GM19023 (cell line): ENCODE results near the gene SNTB2.

ENCODE experiments used
- ATAC-seq: cut with Tn5 transposase; IDR thresholded peaks from one replicate; pipeline ENCODE4 v1.9.1; 2021; ENCODE audit warnings: mild to moderate bottlenecking, moderate library complexity; ENCODE audit not compliant: unreplicated experiment

SNTB2 gene

GRCh38 chr16:69315486-69316311 lies 128.7 kb downstream of the SNTB2 start:
- ATAC-seq = no peak

DNA sequence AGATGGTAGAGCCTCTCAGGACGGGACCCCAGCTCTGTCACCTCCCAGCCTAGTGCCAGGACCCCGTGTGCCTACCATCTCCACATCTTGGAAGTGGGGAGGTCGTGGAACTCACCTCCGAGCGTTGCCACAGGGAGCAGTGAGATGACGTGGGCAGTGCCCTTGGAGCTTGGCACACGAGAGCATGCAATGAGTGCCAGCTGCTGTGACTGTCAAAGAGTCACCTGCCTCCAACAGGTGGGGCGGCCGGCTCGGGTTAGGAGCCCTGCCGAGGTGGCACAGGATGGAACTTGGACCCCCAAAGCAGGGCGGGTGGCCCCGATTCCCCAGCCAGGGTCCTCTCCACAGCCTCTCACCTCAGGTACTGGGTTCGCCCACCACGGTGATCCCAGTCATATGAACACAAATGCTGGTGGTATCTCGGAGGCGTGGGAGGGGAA lies 129.7 kb downstream of the SNTB2 start:
- ATAC-seq = no peak

DNA sequence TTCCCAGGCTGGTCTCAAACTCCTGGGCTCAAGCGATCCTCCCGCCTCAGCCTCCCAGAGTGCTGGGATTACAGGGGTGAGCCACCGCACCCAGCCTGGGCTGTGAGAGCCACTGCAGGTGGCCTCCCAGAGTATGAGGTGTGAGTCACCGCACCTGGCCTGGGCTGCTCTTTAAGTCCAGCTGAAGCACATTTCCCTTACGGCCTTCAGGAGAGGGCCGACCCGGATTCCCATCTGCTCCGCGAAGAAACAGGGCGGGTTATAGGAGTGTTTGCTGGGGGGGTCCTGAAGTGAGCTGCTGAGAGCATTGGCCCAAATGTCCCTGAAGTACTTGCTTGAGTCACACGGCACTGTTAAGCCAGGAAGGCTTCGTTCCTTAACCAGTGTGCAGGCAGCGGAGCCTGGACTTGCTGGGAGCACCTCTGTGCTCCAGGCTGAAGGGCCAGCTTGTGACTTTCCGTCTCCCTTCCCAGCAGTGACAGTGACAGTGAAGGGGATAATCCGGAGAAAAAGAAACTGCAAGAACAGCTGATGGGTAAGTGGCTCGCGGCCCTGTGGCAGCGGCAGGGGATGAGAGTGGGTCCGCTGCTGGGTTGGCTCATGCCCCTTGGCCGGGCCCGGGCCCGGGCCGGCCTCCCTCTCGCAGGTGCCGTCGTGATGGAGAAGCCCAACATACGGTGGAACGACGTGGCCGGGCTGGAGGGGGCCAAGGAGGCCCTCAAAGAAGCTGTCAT lies 131.4 kb downstream of the SNTB2 start:
- ATAC-seq = no peak

GRCh38 chr16:69318911-69319289 lies 131.9 kb downstream of the SNTB2 start:
- ATAC-seq = no peak

DNA sequence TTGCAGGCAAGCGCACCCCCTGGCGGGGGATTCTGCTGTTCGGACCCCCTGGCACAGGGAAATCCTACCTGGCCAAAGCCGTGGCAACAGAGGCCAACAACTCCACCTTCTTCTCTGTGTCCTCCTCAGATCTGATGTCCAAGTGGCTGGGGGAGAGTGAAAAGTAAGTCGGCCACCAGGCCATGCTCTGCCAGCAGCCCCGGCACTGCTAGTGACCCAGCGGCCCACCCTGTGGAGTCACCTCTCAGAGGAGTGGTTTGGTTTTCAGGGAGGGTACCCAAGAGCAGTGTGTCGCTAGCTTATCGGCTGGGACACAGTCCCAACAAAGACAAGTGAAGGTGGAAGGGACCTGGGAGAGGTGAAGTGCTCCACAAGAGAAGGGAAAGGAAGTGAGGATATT lies 132.4 kb downstream of the SNTB2 start:
- ATAC-seq = no peak

DNA sequence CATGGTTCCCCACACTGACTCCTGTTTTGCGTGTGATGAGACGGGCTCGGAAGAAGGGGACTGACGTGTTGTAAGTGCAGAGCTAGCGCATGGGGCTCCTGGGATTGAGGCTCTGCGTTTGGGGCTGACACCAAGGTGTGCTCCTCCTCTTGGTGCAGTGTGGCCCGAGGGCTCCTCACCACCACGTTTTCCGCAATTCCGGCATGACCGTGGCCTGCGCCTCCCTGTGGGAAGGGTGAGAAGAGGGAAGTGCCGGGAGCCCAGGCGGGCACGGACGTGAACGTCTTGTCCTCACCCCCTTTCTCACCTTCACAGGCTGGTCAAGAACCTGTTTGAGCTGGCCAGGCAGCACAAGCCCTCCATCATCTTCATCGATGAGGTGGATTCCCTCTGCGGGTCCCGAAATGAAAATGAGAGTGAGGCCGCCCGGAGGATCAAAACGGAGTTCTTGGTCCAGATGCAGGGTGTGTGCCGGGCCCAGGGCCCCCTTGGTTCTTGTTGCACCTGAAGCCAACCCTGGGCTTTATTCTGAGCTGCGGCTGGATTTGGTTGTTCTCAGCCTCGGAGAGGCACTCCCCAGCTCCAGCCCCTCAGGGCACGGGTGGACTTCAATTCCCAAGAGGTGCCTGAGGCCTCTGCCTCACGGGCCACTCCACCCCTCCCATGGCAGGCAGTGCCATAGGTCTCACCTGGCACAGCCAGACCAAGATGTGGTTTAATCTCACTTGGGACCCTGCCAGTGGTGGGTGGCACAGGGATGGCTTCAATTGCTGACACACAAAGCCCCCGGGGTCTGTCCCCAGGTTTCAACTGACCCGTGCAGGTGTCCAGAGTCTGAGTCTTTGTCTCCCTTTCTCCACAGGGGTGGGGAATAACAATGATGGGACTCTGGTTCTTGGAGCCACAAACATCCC lies 133.1 kb downstream of the SNTB2 start:
- ATAC-seq = no peak

GRCh38 chr16:69320740-69321073 lies 133.7 kb downstream of the SNTB2 start:
- no peak for ATAC-seq

GRCh38 chr16:69321080-69321479 lies 134.1 kb downstream of the SNTB2 start:
- ATAC-seq = no peak

DNA sequence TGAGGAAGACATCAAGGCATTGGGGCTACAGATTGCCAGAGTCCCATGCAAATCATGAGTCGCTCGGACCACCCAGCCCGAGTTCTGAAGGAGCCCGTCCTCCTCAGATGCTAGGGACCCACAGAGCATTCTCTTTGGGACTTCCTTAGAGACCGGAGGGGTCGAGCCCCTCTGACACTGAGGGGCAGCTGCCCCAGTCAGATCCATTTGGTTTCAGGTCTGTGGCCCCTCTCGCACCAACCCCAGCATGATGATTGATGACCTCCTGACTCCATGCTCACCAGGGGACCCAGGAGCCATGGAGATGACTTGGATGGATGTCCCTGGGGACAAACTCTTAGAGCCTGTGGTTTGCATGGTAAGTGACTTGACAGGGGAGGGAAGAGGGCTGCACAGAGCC lies 135.4 kb downstream of the SNTB2 start:
- no peak for ATAC-seq

GRCh38 chr16:69323415-69323814 lies 136.5 kb downstream of the SNTB2 start:
- ATAC-seq = no peak

DNA sequence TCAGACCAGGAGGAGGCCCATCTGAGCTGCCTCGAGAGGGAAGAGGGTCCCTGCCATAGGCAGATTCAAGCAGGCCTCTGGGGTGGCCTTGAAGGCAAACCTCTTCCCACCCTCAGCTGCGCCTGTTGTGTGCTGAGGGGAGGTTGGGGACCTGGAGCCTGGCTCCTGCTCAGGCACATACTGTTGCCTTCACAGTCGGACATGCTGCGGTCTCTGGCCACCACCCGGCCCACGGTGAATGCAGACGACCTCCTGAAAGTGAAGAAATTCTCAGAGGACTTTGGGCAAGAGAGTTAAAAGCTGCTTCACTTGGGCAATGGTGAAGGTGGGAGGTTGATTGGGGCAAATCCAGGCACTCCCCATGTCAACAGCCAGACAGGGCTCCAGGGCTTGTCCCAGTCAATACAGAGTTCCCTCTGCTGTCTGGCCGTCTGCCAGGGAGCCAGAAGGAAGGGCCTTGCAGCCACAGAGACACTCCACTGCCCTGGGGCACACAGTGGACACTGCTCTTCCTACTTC lies 137.1 kb downstream of the SNTB2 start:
- ATAC-seq = no peak

DNA sequence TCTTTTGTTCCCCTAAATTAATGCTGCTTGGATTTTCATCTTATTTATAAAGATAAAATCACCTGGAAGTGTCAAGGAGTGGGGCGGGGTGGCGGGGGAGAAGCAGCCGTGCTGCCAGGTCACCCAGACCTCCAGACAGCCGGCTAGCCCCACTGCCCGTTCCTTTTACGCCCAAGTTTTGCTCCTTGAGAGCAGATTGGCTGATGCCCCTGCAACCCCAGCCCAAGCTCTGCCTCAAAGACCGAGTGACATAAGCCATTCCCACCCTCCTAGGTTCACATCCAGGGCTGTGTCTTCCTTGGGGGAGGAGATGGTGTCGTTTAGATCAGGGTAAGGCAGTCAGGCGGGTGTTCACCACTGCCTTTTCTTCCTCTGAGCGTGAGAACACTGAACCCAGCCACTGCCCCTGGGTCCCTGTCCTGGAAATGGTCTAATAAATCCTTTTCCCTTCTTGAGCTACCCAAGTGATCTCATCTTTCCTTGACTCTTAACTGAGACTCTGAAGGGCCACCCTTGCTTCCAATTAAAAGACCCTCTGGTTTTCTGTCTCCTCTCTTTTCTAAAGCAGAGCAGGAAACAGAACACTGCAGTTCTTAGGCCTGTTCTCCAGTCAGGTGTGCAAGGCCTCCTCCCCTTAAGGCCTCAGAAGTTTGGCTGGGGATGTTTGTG lies 137.8 kb downstream of the SNTB2 start:
- ATAC-seq = no peak

GRCh38 chr16:69325784-69326171 lies 138.8 kb downstream of the SNTB2 start:
- no peak for ATAC-seq

- no peak for ATAC-seq
These were observed 139.4 kb downstream of the SNTB2 start for GRCh38 chr16:69326172-69326873.

GRCh38 chr16:69327585-69328310 lies 140.8 kb downstream of the SNTB2 start:
- no peak for ATAC-seq

DNA sequence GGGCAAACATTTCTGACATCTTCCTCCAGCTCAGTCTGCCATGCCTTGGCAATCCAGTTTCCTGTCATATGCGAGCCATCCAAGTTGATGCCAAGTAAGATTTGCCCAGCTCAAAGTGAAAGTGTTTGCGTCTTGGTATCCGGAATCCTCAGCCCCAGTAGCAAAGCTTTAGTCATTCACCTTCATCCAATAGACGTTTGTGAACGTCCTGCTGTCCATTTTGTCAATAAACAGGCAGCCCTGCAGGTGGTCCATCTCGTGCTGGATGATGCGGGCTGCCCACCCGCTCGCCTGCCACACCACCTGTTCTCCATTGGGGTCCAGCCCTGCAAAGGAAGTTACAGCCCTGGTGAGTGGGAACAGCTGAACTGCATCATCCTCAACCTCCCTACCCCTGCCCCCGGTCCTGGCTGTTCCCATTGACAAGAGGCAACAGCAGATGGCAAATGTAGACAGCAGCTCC lies 141.9 kb downstream of the SNTB2 start:
- no peak for ATAC-seq

- peak; percentile 39 for ATAC-seq
These were observed 142.7 kb downstream of the SNTB2 start for GRCh38 chr16:69329369-69330285.
